T-helper 9 cell (primary cell): ENCODE data around the gene GMEB2.

ENCODE experiments used
- DNase-seq: peaks from one replicate; pipeline ENCODE4 v3.0.0-alpha.2; 2020

Gene GMEB2

DNA sequence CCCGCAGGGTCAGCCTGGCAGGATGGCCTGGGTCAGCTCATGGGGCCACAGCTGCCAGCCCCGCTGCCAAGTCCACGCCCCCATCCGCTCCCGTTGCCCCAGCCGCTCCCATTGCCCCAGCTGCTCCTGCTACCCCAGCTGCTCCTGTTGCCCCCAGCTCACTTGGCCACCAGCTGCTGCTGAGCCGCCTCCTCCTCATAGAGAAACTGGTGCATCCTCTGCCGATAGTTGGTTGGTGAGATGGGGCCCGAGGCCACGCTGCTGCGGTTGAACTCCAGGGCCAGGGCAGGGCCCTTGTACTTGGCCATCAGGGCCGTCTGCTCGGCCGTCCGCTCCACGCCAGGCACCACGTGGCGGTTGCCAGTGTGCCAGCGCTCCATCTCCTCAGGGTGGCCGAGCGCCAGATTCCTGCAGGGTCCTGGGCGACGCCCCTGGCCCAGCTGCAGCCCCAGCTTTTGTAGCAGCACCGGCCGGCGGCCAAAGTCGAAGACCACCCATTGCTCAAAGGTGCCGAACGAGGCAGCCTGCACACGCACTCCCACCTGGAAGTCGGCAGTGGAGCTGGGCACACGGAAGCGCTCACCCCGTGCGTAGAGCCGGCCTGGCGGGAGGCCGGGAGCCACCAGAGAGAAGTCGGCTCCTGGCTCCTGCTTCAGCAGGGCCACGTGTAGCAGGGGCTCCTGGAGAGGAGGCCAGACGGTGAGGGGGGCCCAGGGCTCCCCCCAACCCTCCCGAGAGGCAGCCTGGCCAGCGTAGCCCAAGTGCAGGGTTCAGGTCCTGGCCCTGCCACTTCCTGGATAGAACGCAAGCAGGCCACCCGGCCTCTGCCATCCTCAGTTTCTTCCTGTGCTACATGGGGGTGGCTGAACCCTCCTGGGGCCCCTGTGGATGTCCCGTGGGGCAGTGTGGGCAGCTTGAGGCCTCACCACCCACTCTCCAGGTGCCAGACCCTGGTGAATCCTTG lies 57.6 kb downstream of the GMEB2 start:
- no peak for DNase-seq

DNA sequence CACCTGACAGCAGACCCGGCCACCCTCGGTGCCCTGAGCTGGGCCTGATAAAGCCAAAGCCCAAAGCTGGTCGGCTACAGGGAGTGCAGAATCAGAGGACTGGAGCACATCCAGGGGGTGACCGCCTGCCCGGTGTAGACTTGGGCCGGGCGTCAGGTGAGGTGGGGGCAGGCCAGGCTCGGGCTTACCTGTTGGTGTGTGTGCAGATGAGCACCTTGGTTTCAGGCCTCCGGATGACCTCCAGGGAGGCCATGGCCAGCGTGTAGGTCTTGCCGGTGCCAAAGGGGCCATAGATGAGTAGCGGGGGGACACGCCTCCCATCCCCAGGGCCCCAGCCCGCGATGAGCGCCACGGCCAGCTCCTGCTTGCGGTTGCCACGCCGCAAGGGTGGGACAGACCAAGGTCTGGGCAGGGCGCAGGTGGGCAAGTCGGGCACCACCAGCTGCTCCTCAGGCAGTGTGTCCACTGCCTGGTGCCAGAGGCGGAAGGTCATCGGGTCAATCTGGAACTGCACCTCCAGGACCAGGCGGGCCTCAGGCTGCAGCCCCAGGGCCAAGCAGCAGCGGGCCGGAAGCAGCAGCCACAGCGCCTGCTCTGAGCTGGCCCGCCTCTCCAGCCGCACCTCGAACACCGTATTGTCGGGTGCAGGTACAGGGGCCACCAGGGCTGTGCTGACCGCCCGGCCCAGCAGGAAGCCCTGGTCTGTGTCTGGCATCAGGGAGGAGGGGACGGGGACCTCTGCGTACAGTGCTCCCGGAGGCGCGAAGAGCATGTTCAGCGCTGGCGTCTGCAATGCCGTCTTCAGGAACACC lies 58.5 kb downstream of the GMEB2 start:
- no peak for DNase-seq

DNA sequence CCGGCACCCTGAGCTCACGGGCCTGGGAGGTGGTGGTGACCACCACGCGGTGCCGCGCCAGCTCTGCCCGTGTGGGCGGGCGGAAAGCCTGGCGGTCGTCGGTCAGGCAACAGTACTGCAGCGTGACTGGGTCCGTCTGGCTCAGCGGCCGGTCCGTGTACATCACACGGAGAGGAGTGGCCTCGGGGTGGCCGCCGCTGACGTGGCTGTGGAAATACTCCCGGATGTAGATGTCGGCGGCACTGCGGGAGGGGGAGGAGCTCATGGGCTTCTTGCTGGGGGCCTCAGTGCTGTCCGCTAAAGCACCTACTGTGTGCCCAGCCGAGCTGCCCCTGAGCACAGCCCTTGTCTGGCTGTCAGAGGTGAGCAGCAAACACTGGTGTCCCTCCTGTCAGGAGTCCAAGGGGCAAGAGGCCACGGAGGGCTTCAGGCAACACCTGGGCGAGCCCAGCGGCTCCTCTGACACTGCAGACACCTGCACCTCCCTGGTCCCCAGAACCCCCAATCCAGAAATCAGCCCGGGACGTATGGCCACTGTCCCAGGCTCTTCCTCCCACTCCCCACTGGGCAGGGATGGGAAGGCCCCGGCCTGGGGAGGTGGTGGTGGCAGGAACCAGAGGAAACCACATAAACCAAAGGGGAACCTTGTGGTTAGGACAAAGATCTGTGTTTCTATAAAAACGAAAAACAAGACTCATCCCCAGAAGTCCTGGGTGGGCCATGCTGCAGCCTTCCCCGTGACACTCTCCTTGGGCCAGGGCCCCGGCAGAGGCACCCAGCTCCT lies 59.3 kb downstream of the GMEB2 start:
- DNase-seq: peak; percentile 32

DNA sequence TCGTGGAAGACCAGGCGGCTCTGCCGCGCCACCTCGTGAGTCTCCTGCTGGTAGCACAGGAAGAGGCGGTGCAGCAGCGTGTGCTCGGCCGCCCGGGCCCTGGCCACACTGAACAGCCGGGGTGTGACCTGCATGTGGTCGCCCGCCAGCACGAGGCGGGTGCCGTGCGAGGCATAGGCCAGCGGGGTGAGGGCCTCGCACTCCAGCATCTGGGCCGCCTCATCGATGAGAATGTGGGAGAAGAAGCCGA lies 59.8 kb downstream of the GMEB2 start:
- no peak for DNase-seq

DNA sequence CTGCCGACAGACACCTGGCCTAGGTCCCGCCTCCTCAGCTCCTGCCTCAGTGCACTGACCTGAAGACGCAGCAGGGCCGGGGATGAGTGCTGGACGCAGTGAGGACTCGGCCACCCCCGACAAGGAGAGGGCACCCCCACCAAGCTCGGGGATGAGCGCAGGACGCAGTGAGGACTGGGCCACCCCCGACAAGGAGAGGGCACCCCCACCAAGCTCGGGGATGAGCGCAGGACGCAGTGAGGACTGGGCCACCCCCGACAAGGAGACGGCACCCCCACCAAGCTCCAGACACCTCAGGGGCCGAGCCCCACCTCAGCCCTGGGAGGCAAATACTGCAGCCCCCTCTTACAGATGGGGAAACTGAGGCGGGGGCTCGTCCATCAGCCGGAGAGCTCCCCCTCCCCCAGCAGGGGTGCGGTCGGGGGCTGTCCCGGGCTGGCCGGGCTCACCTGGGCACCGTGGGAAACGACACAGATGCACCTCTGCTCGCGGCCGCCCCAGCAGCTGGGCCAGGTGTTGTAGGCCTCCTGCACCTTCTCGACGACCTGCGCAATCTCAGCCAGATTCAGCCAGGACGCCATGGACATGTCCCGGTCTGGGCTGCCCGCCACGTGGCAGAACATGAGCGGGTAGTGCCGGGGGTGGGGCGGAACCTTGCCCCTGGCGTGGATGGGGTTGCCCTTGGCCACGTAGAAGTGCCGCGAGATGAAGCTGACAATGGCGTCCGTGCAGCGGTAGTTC lies 60.3 kb downstream of the GMEB2 start:
- DNase-seq: no peak

DNA sequence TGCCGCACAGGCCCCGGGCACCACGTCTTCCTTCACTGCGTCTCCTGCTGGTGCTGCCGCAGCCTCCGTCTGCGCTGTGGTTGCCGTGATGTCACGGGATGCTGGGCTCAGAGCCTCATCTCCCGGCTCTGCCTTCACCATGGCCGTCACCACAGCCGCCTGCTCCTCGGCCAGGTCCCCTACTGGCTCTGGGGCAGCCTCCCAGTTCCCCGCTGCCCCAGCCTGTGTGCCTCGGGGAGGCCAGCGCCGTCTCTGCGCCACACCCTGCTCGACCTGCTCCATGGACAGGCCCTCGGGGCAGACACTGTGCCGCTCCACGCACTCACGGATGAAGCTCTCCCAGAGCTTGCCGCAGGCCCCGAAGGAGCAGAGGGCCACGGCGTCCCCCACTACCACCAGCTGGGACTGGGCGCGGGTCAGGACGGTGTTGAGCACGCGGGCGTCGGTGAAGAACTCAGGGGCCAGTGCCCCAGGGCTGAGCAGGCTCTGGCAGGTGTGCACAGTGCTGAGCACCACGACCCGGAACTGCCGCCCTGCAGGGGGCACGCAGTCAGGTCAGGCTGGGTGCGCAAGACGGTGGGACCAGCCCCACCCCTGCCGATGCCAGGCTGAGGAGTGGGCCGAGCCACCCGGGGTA lies 61.1 kb downstream of the GMEB2 start:
- DNase-seq: no peak

DNA sequence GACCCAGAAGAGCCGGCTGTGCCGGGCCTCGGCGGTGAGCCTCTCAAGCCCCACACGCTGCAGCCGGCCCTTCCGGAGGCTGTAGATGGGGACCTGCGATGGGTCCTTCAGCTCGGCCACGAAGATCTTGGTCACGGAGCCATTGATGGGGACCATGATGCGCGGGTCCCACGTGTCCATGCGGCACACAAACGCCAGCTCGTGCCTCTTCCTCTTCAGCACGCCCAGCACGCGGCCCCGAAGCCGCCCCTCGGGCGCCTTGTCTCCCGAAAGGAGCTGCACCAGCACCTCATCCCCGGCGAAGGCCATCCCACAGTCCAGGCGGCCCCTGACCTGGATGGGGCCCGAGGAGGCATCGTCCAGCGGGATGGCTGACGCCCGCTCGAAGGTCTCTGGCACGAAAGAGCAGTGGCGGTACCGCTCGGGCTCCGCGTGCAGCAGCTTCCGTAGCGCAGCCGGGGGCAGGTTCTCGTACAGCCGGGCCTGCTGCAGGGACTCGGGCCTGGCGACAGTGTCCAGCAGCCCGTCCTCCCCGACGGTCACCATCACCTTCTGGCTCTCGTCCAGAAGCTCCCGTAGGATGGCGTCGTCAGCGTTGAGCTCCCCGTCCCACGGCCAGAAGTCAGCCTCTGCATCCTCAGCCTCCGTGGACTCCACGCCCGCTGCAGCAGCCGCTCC lies 61.7 kb downstream of the GMEB2 start:
- DNase-seq: no peak

DNA sequence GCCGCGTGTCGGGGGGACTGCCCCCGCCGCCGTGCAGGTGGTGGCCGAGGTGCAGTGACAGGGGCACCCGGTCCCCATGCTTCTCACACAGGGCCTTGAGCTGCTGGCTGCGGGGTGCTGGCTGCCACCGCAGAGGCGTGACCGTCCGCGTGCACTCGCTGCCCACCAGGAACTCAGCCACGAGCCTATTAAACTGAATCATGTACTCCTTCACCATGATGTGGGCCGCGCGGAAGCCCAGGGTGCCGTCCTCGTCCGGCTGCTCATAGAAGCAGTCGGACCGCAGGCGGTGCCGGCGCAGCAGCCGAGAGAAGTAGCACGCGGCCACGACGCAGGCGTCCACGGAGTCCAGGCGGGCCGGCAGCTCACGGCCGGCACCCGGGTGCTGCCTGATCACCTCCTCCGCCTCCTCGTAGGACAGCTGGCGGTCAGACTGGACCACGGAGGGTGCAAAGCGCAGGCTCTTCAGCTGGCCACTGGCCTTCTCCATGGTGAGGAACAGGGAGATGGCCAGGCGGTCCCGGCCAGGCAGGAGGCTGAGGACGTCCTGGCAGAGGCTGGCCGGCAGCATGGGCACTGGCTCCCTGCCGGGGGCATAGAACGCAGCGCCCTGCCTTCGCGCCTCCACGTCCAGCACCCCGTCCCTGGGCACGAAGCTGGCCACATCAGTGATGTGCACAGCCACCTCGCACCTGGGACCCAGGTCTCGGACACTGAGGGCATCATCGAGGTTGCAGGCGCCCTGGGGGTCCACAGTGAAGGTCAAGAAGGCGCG lies 62.7 kb downstream of the GMEB2 start:
- DNase-seq: no peak

DNA sequence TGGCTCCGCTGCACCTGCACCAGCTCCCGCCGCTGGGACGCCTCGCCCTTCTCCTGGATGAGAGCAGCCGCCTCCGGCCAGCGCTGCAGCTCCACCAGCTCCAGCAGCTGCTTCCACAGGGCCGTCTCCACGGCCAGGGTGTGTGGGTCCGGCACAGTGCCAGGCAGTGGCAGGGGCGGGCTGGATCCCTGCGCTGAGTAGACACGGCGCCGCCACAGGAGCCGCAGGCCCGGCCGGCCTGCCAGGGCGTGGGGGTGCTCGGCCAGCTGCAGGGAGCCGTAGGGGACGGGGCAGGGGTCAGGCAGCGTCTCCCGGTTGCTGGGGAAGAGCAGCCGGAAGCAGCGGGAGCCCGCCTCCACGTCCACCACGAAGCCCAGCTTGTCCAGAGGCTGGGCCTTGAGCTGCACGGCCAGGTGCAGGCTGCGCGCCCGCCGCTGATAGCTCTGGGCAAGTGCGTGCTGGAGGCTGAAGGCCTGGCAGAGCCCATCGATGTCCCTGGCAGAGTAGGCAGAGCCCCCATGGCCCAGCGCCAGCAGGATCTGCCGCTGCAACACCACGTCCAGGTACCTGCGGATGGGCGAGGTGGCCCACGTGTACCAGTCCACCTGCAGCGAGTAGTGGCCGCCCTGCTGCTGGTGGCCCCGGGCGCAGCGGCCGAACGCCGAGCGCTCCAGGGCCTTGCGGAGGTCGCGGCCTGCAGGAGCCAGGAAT lies 63.5 kb downstream of the GMEB2 start:
- no peak for DNase-seq

DNA sequence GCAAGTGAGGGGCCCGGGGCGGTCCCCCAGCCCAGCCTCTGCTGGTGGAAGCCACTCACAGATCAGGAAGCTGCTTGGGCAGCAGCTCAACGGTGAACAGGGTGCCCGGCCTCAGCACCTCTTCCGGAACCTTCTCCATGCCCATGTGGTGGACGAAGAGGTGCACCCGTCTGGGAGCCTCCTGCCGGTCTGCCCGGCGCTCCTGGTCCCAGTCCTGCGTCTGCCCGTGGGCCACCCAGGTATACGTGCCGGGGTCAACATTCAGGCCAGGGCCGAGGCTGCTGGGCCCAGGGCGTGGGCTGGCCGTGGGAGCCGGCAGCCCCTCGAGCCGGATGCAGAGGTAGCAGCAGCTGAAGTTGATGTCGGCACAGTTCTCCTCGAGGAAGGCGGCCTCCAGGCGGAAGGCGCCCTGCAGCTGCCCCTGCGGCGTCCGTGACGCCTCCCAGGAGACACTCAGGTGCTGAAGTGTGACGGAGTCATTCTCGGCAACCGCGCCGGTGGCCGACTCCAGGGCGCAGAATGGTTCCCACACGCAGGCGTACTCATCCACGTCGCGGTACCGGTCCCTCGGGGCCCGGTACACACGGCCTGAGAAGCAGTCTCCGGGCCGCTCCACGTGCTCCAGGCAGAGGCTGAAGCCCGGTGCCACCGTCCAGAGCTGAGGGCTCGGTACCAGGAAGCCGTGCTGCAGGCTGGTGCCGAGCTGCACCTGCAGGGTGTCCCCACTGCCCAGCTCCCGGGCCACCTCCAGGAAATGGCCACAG lies 64.3 kb downstream of the GMEB2 start:
- no peak for DNase-seq

DNA sequence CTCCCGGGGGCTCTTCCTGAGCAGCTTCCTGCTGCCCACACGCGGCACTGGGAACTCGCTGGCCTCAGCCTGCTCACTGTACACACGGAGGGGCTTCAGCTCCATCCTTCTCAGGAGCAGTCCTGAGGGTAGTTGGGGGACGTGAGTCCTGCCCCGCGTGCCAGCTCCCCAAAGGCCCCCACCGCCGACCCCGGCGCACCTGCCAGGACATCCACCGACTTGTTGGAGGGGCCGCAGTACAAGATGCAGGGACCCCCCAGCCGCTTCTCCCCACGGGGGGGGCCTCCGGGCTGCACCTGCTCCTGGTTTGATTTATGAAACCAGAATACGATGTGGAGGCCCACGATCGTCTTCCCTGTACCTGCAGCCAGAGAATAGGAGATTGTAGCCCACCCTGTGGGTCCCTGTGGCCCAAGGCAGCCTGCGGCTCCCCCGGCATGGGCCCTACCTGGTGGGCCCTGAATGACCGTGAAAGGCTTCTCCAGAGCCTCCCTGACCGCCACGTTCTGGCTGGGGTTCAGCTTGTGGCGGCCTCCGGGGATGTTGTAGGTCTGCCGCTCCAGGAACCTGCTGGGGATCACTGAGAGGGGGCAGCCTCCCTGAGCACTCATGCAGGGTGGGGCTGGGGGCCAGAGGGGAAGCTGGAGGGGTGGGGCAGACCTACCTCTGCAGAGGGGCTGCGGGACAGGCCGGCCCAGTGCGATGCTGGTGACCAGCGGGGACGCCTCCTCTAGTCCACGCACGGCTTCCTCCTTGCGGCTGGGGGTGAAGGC lies 65.1 kb downstream of the GMEB2 start:
- no peak for DNase-seq

DNA sequence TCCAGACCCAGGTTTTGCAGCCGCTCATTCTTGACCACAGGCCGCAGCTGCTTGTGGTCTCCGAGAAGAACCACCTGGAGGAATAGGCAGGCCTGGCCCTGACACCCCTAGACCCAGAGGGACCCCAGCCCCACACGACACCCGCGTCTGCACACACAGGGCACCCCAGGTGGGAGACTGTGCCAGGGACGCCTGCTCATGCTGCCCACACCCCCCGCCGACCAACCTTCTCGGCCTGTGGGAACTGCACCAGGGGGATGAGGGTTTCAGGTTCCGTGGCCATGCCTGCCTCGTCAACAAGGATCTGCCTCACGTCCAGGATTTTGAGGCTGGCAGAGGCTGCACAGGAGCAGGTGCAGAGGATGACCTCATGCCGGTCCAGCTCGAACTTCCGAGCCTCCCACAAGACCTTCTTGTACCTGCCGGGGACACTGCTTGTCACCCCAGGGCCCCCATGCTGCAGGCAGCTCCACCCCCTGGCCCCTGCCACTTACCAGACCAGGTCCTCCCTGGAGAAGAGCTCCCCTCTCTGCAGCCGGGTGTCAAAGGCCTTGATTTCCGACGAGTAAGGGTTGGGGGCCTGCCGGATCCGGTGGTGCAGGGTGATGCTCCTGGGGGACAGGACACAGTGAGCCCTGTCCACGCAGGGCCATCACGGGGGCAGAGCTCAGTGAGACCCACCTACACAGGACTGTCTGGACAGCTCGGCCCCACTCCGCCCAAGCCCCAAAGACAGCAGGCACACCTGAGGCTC lies 65.9 kb downstream of the GMEB2 start:
- no peak for DNase-seq

DNA sequence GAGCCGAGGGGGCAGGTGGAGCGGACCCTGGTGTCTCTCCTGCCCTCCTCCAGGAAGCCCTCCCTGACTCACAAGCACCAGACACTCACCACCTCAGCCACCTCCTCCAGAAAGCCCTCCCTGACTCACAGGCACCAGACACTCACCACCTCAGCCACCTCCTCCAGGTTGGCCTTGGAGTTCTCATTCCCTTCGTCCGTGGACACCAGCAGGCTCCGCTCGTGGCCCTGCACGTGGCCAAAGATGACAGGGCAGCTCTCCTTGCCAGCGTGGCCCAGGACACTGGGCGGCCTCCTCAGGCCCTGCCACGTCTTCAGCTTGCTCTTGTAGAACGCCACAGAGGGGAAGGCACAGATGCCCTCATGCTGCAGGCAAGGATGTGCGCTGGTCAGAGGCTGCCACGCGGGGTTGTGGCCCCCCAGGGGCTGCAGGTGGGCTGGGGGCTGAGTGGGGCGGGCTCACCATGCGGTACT lies 66.5 kb downstream of the GMEB2 start:
- DNase-seq: no peak

DNA sequence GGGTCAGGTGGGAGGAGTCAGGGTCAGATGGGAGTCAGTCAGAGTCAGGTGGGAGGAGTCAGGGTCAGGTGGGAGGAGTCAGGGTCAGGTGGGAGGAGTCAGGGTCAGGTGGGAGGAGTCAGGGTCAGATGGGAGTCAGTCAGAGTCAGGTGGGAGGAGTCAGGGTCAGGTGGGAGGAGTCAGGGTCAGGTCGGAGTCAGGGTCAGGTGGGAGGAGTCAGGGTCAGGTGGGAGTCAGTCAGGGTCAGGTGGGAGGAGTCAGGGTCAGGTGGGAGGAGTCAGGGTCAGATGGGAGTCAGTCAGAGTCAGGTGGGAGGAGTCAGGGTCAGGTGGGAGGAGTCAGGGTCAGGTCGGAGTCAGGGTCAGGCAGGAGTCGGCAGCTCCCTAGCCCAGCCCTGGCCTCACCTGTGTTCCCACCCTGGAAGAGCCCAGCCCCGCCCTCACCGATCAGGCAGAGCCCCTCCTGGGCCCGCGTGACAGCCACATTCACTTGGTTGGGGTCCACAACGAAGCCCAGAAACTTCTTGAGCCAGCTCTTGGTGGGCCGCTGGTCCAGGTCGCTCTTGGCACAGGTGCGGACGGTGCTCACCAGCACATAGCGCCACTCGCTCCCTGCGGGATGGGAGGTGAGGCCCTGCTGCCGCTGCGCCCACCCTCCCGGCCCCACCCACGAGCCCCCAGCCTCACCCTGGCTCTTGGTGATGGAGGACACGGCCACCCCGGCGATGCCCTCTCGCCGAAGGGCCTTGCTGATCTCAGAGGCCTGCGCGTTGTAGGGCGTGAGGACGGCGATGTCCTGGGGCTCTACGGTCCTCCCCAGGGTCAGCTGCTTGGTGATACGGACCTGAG lies 67.2 kb downstream of the GMEB2 start:
- DNase-seq: peak; percentile 23

DNA sequence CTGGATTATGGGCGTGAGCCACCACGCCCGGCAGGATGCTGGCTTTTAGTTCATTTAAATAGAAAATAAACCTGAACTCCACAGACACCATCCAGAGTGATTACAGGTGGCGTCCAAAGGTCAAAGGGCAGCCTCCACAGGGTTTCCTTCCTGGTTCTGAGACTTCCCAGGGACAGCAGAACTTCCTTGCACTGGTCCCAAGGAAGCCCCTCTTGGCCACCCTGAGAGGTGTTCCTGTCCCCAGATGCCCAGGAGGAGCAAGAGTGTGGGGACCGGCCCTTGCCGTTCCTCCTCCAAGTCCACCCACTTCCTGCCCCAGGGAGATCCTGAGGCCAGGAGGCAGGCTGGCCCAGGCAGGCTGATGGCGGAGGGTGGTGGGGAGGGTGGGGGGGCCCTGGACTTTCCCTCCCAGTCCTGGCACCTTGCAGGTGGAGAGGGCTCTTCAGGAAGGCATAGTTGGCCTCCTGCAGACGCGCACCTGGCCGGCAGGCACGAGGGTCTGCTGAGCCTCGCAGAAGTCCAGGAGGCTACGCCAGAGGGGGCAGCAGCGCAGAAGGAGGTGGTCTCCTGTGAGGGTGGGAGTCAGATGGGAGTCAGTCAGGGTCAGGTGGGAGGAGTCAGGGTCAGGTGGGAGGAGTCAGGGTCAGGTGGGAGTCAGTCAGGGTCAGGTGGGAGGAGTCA lies 68.0 kb downstream of the GMEB2 start:
- no peak for DNase-seq

DNA sequence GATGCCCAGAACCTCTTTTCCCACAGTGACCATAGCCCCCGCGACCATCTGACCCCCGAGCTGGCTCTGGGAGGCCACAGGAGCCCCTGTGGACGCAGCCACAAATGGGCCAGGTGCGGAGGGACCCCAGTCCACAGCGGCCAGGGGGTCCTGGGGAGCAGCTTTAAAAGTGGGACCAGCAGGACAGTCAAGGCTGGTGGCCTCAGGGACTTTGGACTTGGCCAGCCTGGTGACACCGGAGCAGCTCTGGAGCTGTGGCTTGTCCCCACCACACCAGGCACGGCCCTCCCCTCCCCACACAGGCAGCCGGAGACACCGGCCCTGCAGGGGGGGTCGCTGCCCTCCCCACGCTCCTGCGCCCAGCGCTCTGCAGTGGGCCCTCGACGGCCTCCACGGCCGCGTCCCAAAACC lies 69.4 kb downstream of the GMEB2 start:
- no peak for DNase-seq
